CD14-positive monocyte (primary cell): ENCODE results near the gene MRPL24. TPM values are rescaled to one million over a fixed set of nuclear protein-coding genes. Genes with fewer than 3 reads are reported as not detected.

Source experiments
- DNase-seq, 3 donors: peaks; one replicate each; pipeline ENCODE4 v3.0.0-alpha.2; 2011 to 2022
- H2AFZ ChIP-seq: 2 replicates; pipeline ENCODE4 v1.6.0; 2012; ENCODE audit warnings: mild to moderate bottlenecking, low read depth, low read length, inconsistent platforms; ENCODE audit not compliant: insufficient read depth, poor library complexity, severe bottlenecking
- H3K27ac ChIP-seq, 2 donors: 1 replicate in 1 of 2; 2 replicates in 1 of 2; pipeline ENCODE4 v1.5.1; 2012 to 2013; ENCODE audit warnings: low read length in 2 of 2, control low read depth in 1 of 2, inconsistent platforms in 1 of 2, low read depth in 1 of 2, mild to moderate bottlenecking in 1 of 2
- H3K27me3 ChIP-seq, 2 donors: one replicate each; pipeline versions ENCODE4 v1.6.0 to v1.6.1; 2011 to 2013; ENCODE audit warnings: low read length in 2 of 2; ENCODE audit not compliant: control insufficient read depth in 2 of 2, insufficient read depth in 2 of 2
- H3K36me3 ChIP-seq, 2 donors: replicated peaks in 1 of 2; 1 replicate in 1 of 2; 2 replicates in 1 of 2; pipeline versions ENCODE4 v1.5.1 to v1.6.1; 2012 to 2013; ENCODE audit warnings: low read length in 2 of 2, control low read depth in 1 of 2, inconsistent platforms in 1 of 2, mild to moderate bottlenecking in 1 of 2; ENCODE audit not compliant: insufficient read depth in 2 of 2, control insufficient read depth in 1 of 2
- H3K4me1 ChIP-seq, 2 donors: 1 replicate in 1 of 2; 2 replicates in 1 of 2; pipeline versions ENCODE4 v1.5.1 to v1.6.1; 2012 to 2013; ENCODE audit warnings: low read length in 2 of 2, control low read depth in 1 of 2, inconsistent platforms in 1 of 2, mild to moderate bottlenecking in 1 of 2, moderate library complexity in 1 of 2; ENCODE audit not compliant: insufficient read depth in 2 of 2, control insufficient read depth in 1 of 2
- H3K4me2 ChIP-seq: replicated peaks from 2 replicates; pipeline ENCODE3; 2012; ENCODE audit warnings: low read length, moderate library complexity, mild to moderate bottlenecking; ENCODE audit not compliant: poor library complexity, severe bottlenecking; ENCODE audit errors: extremely low read depth
- H3K4me3 ChIP-seq, 3 experiments: fragments of 200-600 bp in 1 of 3; sonication (generic) in 1 of 3; replicated peaks in 1 of 3; 1 replicate in 2 of 3; 2 replicates in 1 of 3; pipeline ENCODE4 v1.5.1; 2011 to 2013; ENCODE audit warnings: low read length in 3 of 3, mild to moderate bottlenecking in 3 of 3, control low read depth in 2 of 3, low read depth in 2 of 3, inconsistent platforms in 1 of 3, moderate library complexity in 1 of 3
- H3K79me2 ChIP-seq: 2 replicates; pipeline ENCODE4 v1.6.0; 2012; ENCODE audit warnings: mild to moderate bottlenecking, control low read depth, inconsistent platforms, low read length, moderate library complexity; ENCODE audit not compliant: insufficient read depth
- H3K9ac ChIP-seq: 2 replicates; pipeline ENCODE4 v1.6.0; 2017; ENCODE audit warnings: low read length, mild to moderate bottlenecking; ENCODE audit not compliant: insufficient read depth, poor library complexity, severe bottlenecking
- H3K9me3 ChIP-seq, 2 donors: replicated peaks in 1 of 2; 1 replicate in 1 of 2; 2 replicates in 1 of 2; pipeline versions ENCODE4 v1.5.1 to v1.6.1; 2012 to 2013; ENCODE audit warnings: low read length in 2 of 2, control low read depth in 1 of 2; ENCODE audit not compliant: control insufficient read depth in 1 of 2, insufficient read depth in 1 of 2
- H4K20me1 ChIP-seq: 2 replicates; pipeline ENCODE4 v1.6.0; 2012; ENCODE audit warnings: mild to moderate bottlenecking, low read length, control low read depth, moderate library complexity; ENCODE audit not compliant: insufficient read depth
- H3K27ac Mint-ChIP-seq, 7 donors: one replicate each; pipeline ENCODE4 v1.8.0; 2020; ENCODE audit warnings: mild to moderate bottlenecking in 7 of 7, mixed read lengths in 7 of 7, moderate library complexity in 6 of 7, inconsistent platforms in 2 of 7
- H3K27me3 Mint-ChIP-seq, 3 donors: one replicate each; pipeline ENCODE4 v1.8.0; 2021 to 2022; ENCODE audit warnings: low read depth in 3 of 3, mild to moderate bottlenecking in 3 of 3, mixed read lengths in 3 of 3, moderate library complexity in 3 of 3, inconsistent platforms in 1 of 3
- H3K36me3 Mint-ChIP-seq, 2 donors: one replicate each; pipeline ENCODE4 v1.8.0; 2020; ENCODE audit warnings: mixed read lengths in 2 of 2, inconsistent platforms in 1 of 2, mild to moderate bottlenecking in 1 of 2
- H3K4me1 Mint-ChIP-seq: one replicate; pipeline ENCODE4 v1.8.0; 2020; ENCODE audit warnings: mild to moderate bottlenecking, mixed read lengths
- H3K4me3 Mint-ChIP-seq, 2 donors: one replicate each; pipeline ENCODE4 v1.8.0; 2020; ENCODE audit warnings: mild to moderate bottlenecking in 2 of 2, mixed read lengths in 2 of 2, moderate library complexity in 1 of 2
- H3K9me3 Mint-ChIP-seq, 7 donors: one replicate each; pipeline ENCODE4 v1.8.0; 2020 to 2022; ENCODE audit warnings: mixed read lengths in 7 of 7, mild to moderate bottlenecking in 6 of 7, moderate library complexity in 6 of 7, inconsistent platforms in 2 of 7
- CTCF ChIP-seq: fragments of 200-600 bp; IDR thresholded peaks from one replicate; pipeline ENCODE4 v1.8.0; 2022; ENCODE audit warnings: antibody characterized with exemption, mild to moderate bottlenecking
- WGBS: methylation state at CpG from one replicate; pipeline ENCODE4 v1.1.5; 2013; ENCODE audit warnings: missing lambda C conversion rate; ENCODE audit not compliant: insufficient coverage; 5-methylcytosine and 5-hydroxymethylcytosine counted together
- intact Hi-C, 2 donors: fragments of 100-400 bp; cut with micrococcal nuclease; formaldehyde crosslinking; loops; one replicate each; pipeline versions ENCODE4 v1.15.0 to v1.15.1; 2023
- polyA plus RNA-seq, 3 donors: library from polyadenylated mRNA; depleted of rRNA in 1 of 3; unstranded in 2 of 3; stranded (reverse) in 1 of 3; fragments of 300-500 nt in 2 of 3; fragments of >200 nt in 1 of 3; fragmentation: Illumina TruSeq in 2 of 3; gene quantifications; 1 replicate in 2 of 3; 2 replicates in 1 of 3; pipeline ENCODE4 v1.2.3, GENCODE V29; 2012 to 2021

Gene MRPL24
- polyA plus RNA-seq, 3 donors = 28.7 to 47.0 (median 38.4) TPM

GRCh38 chr1:156742801-156743200, 1.9 kb upstream of the MRPL24 start:
- Mint-ChIP-seq H3K4me1 (peaks cover 42% of the 10 kb centered on the region), H3K36me3 (peaks cover 34 to 48% of the 10 kb centered on the region in 2 donors), H3K9me3 (peaks cover 0 to 2% (median 0%) of the 10 kb centered on the region in 7 donors), H3K27me3 (peaks cover 0 to 3% (median 2%) of the 10 kb centered on the region in 3 donors), H3K4me3 (no peak overlapping the region), H3K27ac (peak overlapping the region in 6 of 7 donors; percentile 20 to 89 (median 70))
- no peak for TF ChIP-seq CTCF
- Histone ChIP-seq H3K9ac (no peak overlapping the region), H3K27ac (peak overlapping the region in 1 of 2 donors; percentile 21), H3K4me1 (peaks cover 39 to 49% of the 10 kb centered on the region in 2 donors), H3K4me2 (no peak overlapping the region), H3K9me3 (no peaks in the 10 kb centered on the region), H3K27me3 (no peaks in the 10 kb centered on the region), H2AFZ (no peak overlapping the region), H3K36me3 (peaks cover 30 to 42% of the 10 kb centered on the region in 2 donors), H3K4me3 (no peak overlapping the region), H4K20me1 (peaks cover 30% of the 10 kb centered on the region), H3K79me2 (peaks cover 54% of the 10 kb centered on the region)
- intact Hi-C loops = no loop called here
- DNase-seq = no peak
- WGBS = 100% methylated on average over 1 of the region's 4 CpGs

- peaks cover 23% of the 10 kb centered on the region for H4K20me1 ChIP-seq
- peaks cover 41 to 56% of the 10 kb centered on the region in 2 donors for H3K36me3 Mint-ChIP-seq
- no peaks in the 10 kb centered on the region for H3K27me3 ChIP-seq
- TF ChIP-seq CTCF = no peak
- peaks cover 36% of the 10 kb centered on the region for H3K4me1 Mint-ChIP-seq
- intact Hi-C loops = no loop called here
- no peak overlapping the region for H3K4me3 Mint-ChIP-seq
- H3K9ac ChIP-seq = no peak overlapping the region
- no peaks in the 10 kb centered on the region for H3K9me3 ChIP-seq
- H3K36me3 ChIP-seq = peaks cover 36 to 49% of the 10 kb centered on the region in 2 donors
- peak overlapping the region; percentile 79 to 97 (median 96) for H3K27ac Mint-ChIP-seq
- peak overlapping the region in 1 of 2 donors; percentile 83 for H3K27ac ChIP-seq
- no CpG with 5 or more reads among the region's 3 CpGs for WGBS
- peaks cover 32 to 42% of the 10 kb centered on the region in 2 donors for H3K4me1 ChIP-seq
- DNase-seq = no peak
- peaks cover 0 to 2% (median 1%) of the 10 kb centered on the region in 3 donors for H3K27me3 Mint-ChIP-seq
- H3K4me2 ChIP-seq = peak overlapping the region; percentile 89
- peak overlapping the region; percentile 85 for H2AFZ ChIP-seq
- H3K9me3 Mint-ChIP-seq = peaks cover 0 to 2% (median 0%) of the 10 kb centered on the region in 7 donors
- no peak overlapping the region for H3K4me3 ChIP-seq
- peaks cover 46% of the 10 kb centered on the region for H3K79me2 ChIP-seq
These were observed 1.1 kb upstream of the MRPL24 start for GRCh38 chr1:156742017-156742416.
